Right lung (tissue), 5 donors: ENCODE results near the gene ZNF143. TPM values are rescaled to one million over a fixed set of nuclear protein-coding genes. Genes with fewer than 3 reads are reported as not detected.
"Not testable (repeated sequence)": the region's sequence is repeated elsewhere in the genome, so short reads cannot be mapped to it uniquely, and the experiment has no call there.

Experiments used
- DNase-seq, 2 donors: peaks; one replicate each; pipeline ENCODE4 v3.0.0-alpha.2; 2013
- polyA plus RNA-seq, 5 donors: library from polyadenylated mRNA; unstranded; fragments of 120-200 nt; gene quantifications; one replicate each; pipeline versions ENCODE4 v1.2.1 to v1.2.3, GENCODE V29; 2013; ENCODE audit warnings: inconsistent platforms in 1 of 5, low replicate concordance in 1 of 5; ENCODE audit not compliant: insufficient read length in 5 of 5, insufficient read depth in 1 of 5

ZNF143 gene
- polyA plus RNA-seq, 5 donors = 22.9 to 30.1 (median 24.3) TPM

DNA sequence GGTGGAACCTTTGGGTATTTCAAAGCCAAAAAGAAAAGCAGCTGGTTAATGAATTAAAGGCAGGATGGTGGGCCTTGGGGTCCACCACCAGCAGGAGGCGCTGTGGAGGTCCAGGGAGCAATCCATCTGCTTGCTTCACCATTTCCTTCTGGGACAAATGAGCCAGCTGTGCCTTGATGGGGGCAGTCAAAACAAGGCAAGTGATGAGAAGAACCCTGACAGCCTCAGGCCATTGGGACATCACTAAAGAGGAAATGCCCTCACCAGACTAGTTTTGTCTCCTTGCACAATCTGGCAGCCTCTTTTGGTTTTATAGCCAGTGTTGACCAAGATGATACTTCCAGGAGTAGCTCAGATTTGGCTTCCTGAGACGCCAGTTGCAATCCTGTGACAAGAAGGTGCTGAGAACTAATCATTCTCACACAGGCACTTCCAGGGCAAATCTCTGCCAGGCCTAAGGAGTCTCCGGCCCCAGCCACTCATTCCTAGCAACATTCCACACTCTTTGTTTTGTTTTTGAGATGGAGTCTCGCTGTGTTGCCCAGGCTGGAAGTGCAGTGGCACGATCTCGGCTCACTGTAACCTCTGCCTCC is 74.5 kb downstream of the ZNF143 start:
- DNase-seq = no peak

DNA sequence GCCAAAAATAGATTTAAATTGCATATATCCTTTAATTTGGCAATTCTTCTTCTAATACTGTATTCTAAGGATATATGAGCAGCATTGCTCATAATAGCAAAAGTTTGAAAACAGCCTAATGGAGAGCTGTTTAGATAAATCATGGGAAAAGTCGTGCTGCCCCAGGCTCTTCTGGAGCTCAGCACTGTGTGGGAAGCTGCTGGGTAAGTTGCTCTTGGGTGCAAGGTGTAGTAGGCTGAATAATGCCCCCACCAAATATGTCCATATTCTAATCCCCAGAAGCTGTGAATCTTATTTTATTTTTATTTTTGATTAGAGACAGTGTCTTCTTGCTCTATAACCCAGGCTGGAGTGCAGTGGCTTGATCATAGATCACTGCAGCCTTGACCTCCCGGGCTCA is 77.7 kb downstream of the ZNF143 start:
- DNase-seq = no peak

DNA sequence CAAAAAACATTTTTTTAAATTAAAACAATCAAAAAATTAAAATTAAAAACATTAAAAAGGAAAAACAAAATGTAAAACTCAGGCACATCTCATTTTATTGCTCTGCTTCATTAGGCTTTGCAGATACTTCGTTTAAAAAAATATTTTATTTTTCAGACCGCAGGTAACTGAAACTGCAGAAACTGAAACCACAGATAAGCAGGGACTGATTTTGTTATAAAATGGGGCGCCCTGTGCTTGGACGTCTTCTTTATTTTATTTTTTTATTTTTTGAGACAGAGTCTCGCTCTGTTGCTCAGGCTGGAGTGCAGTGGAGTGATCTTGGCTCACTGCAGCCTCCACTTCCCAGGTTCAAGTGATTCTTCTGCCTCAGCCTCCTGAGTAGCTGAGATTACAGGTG is 88.4 kb downstream of the ZNF143 start:
- DNase-seq = not testable (repeated sequence)

DNA sequence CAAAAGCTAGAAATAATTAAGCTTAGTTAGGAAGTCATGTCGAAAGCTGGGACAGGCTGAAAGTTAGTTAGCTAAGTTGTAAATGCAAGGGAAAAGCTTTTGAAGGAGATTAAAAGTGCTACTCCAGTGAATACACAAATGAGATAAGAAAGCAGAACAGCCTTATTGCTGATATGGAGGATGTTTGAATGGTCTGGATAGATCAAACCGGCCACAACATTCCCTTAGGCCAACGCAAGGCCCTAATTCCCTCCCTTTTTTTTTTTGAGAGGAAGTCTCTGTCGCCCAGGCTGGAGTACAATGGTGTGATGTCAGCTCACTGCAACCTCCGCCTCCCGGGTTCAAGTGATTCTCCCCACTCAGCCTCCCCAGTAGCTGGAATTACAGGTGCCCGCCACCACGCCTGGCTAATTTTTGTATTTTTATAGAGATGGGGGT is 89.4 kb downstream of the ZNF143 start:
- DNase-seq = no peak

DNA sequence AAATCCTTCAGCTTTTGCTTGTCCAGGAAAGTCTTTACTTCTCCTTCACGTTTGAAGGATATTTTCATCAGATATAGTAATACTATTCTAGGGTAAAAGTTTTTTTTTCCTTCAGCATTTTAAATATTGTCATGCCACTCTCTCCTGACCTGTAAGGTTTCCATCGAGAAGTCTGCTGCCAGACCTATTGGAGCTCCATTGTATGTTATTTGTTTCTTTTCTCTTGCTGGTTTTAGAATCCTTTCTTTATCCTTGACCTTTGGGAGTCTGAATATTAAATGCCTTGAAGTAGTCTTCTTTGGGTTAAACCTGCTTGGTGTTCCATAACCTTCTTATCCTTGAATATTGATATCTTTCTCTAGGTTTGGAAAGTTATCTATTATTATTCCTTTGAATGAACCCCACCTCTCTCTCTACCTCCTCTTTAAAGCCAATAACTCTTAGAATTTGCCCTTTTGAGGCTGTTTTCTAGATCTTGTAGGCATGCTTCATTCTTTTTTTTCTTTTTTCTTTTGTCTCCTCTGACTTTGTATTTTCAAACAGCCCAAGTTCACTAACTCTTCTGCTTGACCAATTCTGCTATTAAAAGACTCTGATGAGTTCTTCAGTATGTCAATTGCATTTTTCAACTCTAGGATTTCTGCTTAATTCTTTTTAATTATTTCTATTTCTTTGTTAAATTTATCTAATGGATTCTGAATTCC is 100.6 kb downstream of the ZNF143 start:
- no peak for DNase-seq

DNA sequence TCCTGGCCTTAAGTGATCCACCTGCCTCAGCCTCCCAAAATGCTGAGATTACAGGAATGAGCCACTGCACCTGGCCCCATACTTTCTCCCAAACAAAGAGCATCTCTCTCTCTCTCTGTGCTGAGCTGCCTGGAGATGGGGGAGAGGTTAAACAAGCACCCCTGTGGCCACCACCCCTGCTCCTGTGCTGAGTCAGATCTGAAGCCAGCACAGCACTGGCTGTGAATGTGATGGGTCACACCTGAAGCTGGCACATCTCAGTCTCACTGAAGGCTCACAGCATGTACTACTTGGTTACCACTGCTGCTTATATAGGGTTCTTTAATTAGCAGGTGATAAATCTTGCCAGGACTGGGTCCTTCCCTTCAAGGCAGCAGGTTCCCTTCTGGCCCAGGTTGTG is 101.9 kb downstream of the ZNF143 start:
- DNase-seq = no peak

DNA sequence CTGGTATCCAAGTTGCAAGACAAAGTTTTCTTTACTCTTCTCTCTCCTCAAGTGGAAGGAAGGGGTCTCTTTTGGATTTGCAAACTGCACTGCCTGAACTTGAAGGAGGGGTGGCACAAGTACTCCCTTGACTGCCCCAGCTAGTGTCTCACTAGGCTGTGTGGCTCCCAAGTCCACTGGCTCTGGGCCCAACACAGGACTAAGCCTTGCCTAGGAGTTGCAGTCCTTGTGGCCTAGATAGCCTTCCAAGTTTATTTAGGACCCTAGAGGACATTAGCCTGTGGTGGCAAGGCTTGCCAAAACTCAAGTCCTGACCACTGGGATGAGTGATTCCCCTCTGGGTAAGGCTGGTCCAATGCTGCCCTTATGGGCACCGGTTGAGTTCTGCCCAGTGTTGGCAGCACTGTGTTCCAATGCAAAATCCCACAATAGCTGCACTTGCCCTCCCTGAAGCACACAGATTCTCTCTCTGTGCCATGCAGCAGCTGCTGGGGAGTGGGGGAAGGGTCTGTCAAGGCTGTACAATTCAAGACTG is 102.5 kb downstream of the ZNF143 start:
- no peak for DNase-seq

DNA sequence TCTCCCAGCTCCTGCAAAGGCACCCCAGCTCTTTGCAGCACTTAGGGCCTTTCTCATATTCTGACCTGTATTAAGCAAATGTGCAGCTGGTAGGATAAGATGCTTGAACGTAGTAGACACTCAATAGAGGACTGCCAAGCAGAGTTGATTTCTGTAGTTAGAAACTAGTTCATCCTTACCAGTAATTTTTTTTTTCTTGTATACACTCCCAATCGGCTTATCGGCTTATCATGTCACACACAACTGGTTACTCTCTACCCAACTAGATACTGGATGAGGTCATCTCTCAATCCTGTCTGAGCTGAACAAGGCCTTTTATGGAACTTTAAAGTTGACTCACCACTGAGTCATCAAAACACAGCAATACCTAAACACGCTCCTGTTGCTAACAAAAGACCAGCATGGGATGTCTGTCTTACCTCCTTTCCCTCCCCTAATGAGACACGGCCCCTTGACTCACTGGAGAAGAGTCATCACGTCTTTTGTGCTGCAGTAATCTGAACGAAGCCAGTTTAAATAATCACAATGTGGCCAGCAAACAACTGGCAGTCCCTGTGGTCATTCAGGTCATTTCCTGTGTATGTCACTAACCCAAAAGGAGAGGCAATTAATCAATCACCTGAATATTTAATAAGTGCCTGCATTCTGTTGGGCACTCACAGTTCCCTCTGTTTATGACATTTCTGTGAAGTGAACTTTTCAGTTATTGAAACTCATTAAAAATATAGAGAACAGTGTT is 105.2 kb downstream of the ZNF143 start:
- peak in 1 of 2 donors; percentile 40 for DNase-seq

DNA sequence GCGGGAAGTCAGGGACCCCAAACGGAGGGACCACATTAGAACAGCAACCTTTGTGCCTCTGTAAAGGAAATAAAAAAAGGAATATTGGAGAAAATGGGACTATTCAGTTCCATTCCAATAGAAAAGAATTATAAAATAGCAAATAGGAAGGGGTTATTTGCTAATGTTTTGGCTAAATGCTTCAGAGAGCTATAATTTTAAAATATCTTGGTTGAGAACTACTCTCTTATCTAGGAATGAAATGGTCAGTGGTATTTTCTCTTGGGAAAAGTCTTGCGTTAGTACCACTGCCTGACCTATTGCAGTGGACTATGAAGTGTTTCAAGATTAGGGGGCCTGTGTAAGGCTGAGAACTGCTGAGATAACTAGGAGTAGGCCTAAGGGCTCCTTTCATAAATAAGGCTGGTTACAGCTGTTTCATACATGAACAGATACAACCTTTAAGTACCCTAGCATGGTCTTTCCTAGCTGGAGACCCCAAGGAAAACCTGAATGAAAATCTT is 105.8 kb downstream of the ZNF143 start:
- peak; percentile 36 to 53 for DNase-seq

DNA sequence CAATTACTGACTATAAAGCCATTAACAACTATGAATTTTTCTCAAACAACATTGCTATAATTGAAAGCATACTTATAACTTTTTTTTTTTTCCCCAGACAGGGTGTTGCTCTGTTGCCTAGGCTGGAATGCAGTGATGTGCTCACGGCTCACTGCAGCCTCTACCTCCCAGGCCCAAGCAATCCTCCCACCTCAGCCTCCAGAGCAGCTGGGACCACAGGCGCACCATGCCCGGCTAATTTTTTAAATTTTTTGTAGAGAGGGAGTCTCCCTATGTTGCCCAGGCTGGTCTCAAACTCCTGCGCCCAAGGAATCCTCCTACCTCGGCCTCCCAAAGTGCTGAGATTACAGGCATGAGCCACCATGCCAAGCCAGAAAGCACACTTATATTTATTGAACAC is 106.6 kb downstream of the ZNF143 start:
- DNase-seq = no peak

DNA sequence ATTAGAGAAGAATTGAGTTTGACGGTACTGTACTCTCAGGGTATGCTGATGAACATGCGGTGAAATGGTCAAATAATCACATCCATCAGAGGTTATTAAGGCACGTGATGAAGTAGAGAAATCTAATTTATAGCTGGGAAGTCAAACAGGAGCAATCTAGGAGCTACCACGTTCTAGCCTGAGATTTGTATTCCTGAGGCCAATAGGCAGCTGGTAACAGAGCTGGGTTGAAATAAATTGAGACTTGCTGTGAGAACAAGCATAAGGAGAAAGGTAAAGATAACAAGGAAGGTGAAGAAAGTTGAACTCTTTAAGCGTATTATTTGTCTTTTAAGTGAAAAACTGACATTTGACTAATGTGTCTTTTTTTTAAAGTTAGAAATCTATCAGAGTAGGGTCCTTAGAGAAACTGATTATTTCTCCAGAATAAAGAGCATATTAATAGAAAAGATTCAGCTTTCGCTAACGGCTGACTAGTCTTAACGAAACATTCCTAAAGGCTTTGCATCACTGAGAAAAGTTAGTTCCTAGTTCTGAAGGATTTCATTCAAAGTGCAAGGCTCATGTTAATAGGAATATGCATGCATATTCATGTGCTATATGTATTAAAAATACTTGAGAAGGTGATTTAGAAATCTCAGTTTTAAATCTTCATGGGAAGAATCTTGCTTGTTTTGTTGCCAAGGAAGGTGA is 107.5 kb downstream of the ZNF143 start:
- DNase-seq = no peak

DNA sequence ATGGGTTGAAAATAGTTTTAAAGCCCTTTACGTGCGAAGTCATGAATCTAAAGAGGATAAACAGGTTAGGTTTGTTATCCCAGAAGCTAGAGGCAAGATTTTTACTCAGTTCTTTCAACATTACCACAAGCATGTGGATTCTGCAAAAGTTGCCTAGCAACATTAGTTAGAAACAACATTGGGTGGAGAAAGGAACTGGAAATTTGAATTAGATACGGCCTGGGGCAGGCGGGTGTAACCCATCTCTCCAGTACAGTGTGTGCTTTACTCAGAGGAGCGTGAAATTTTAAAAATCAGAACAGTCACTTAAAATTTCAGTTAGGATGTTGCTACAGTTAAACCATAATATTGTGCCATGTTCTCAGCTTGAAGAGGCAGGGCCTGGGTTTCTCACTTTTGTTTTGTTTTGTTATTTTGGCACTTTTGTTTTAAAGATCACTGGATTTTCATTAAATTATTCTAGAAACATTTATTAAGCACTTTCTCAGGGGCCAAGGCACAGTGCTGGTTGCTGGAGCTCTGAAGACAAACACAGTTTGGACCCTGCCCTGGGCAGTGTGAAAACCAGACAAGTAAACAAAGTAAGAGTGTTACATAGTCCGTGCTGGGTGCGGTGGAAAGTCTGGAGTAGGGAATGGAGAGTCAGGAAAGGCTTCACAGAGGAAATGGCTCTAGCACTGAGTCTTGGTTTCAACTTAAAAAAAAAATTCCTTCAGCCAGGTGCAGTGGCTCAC is 108.2 kb downstream of the ZNF143 start:
- peak; percentile 76 to 85 for DNase-seq

DNA sequence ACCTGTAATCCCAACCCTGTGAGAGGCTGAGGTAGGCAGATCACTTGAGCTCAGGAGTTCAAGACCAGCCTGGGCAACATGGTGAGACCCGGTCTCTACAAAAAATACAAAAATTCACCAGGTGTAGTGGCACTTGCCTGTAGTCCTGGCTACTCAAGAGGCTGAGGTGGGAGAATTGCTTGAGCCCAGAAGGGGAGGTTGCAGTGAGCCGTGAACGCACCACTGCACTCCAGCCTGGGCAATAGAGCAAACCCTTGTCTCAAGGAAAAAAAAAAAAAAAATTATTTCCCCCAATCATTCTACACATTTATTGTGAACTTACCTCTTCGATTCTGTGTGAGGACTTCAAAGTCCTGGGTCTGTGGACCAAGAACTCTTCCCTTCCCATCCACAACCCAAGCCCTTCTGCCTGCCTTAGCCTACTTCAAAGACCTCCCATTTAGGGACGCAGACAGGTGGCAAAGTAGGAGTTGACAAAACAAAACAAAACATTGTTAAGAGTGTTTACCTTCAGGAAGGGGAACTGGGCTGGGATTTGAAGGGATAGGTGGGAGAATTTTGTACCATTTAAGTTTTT is 108.9 kb downstream of the ZNF143 start:
- DNase-seq = no peak

DNA sequence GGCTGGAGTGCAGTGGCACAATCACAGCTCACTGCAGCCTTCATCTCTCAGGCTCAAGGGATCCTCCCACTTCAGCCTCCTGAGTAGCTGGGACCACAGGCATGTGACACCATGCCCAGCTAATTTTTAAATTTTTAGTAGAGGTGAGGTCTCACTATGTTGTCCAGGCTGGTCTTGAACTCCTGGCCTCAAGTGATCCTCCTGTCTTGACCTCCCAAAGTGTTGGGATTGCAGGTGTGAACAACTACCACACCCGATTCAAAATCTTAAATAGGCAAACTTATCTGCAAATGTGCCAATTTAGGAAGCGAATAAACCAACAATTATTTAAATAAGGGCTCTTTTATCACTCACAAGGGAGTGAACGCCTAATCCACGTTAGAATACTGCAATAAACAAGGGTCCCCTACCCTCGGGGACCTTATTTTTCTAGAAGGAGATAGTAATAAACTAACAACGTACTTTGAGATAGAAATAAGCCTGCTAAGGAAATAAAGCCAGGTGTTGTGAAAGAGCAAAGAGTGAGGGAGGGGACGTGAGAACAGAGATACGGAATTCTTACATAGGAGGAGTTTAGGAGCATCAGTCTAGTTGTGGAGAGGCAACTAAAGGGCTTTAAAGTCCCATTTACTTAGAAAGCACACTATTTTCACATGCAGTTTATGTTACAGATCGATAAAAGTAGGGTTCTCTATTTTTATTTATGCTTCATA is 109.7 kb downstream of the ZNF143 start:
- no peak for DNase-seq

DNA sequence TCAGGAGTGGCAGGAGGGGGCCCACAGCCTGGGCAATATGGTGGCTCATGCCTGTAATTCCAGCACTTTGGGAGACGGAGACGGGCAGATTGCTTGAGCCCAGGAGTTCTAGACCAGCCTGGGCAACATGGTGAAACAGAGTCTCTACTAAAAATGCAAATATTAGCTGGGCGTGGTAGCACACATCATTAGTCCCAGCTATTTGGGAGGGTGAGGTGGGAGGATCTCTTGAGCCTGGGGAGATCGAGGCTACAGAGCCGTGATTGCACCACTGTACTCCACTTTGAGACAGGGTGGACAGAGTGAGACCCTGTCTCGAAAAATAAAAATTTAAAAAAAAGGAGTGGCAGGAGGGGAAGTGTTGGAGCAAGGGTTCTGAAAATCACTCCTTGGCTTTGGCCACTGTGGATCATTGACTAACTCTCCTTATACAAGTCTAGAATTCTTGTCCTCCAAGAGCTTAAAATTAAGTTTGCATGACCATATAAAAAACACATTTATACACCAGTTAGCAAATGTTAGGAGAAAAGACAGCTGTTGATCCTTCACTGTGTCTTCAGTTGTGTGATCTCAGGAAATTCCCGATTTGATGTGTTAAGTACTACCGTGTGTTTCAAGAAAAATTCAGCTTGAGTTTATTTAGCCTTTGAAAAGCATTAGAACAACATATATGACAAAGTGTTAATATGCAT is 110.4 kb downstream of the ZNF143 start:
- no peak for DNase-seq

DNA sequence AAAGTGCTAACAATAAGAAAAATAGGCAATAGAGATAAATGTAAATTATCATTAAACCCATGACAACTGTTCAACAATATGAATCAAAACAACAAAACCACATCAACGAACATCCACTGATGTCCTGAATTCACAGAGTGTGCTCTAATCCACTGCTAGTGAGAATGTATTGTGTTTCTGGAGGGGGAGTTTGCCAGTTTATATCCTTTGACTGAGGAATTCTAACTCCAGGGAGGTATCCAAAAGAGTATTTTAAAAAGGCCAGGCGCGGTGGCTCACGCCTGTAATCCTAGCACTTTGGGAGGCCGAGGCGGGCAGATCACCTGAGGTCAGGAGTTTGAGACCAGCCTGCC is 110.9 kb downstream of the ZNF143 start:
- DNase-seq = no peak

DNA sequence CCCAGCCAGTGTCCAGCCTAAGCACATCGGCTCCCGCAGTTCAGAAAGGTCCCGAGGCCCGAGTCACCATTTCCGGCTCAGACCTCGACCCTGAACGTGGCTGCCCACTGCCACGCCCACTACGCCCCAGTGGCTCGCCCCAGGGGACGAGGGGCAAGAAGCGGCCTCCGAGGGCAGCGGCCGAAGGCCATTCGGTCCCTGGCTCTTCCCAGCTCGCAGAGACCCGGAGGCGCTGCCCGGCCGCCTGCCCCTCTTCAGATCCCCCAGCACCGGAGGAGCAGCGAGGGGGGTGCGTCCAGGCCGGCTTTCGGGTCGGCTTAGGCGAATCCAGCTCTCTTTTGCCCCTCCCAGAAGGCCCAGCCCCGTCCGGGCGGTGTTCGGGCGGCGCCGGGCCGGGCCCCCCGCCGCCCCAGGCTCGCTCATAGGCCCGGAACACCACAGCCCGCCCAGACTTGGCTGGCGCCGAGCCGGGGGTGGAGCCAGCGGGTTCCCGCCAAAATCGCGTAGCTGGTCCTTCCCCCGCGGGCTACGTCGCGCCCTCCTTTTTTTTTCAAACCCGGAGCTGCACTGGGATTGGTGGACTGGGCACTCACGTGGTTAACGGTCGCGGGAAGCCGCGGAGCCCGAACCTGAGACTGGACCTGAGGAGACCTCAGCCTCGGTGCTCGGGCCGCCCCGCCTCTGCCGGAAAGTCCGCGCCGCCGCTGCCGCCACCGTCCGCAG is 112.4 kb downstream of the ZNF143 start, which contains the start of gene WEE1:
Gene WEE1, plus strand, starts transcription at position 619 of the 723 bp plus-strand sequence. CDS start 264 bp downstream, outside the sequence.
- DNase-seq = peak; percentile 98 to 99

DNA sequence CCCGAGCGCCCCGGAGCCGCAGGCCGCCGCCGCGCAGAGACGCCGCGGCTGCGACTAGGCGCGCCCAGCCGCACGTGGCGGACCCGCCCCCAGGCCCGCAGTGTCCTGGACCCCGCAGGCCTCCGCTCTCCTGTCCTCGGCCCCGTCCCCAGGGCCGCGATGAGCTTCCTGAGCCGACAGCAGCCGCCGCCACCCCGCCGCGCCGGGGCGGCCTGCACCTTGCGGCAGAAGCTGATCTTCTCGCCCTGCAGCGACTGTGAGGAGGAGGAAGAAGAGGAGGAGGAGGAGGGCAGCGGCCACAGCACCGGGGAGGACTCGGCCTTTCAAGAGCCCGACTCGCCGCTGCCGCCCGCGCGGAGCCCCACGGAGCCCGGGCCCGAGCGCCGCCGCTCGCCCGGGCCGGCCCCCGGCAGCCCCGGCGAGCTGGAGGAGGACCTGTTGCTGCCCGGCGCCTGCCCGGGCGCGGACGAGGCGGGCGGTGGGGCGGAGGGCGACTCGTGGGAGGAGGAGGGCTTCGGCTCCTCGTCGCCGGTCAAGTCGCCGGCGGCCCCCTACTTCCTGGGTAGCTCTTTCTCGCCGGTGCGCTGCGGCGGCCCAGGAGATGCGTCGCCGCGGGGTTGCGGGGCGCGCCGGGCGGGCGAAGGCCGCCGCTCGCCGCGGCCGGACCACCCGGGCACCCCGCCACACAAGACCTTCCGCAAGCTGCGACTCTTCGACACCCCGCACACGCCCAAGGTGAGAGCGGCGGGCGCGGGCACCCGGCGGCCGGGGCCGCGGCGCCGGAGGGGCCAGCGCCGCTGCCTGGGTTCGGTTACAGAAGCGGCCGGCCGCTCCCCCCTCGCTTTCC is 113.2 kb downstream of the ZNF143 start:
- peak in 1 of 2 donors; percentile 45 for DNase-seq
